IPS-18c (cell line): ENCODE data around the gene SEPTIN3.

ENCODE experiments used
- H3K4me3 ChIP-seq: 2 replicates; pipeline ENCODE4 v1.7.0; 2013; ENCODE audit warnings: low read depth, mild to moderate bottlenecking, low read length, moderate library complexity; ENCODE audit not compliant: insufficient read depth
- H3K9me3 ChIP-seq: one replicate; pipeline ENCODE4 v1.6.1; 2013; ENCODE audit warnings: mild to moderate bottlenecking, low read length, moderate library complexity; ENCODE audit not compliant: control insufficient read depth, insufficient read depth

Gene SEPTIN3

GRCh38 chr22:41969110-41969646 lies at the start of gene SEPTIN3:
Gene SEPTIN3, plus strand, starts transcription at chr22:41969443. Its CDS starts 2,050 bp downstream, at chr22:41971493.
- H3K4me3 ChIP-seq, result no peak within 1 kb of the TSS
- no peaks in the 10 kb centered on the region for H3K9me3 ChIP-seq

DNA sequence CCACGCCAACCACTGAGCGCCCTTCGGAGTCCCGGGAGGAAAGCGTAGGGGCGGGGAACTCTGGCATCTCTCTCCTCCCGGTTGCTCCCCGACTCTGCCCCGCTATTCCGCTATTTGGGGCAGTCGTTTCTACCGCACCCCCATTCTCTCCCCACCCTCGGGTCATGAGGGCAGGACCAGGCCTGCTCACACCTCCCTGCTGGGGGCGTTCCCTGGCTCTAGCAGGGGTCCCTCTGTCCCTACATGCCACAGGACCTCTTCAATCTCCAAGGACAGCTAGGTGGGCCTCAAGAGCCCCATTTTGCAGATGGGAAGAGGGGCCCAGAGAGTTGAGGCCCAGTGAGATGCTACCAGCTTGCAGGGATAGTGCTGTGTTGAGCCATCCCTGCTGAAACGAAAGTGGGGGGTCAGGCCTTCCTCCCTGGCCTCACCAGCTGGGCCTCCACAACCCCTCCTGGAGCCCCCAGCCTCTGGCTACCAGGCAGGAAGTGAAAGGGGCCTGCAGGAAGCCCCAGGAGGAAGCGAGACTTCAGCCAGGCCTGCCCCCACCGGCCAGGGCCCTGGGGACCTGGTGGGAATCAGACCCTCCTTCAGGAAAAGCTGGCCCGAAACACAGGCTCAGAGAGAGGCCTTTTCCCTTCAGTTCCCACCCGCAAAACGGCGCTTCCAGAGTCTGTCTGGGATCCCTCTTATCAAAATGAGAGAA lies 48.8 kb upstream of the SEPTIN3 start:
- H3K9me3 ChIP-seq, result no peaks in the 10 kb centered on the region
- H3K4me3 ChIP-seq, result peak overlapping the region; percentile 51

DNA sequence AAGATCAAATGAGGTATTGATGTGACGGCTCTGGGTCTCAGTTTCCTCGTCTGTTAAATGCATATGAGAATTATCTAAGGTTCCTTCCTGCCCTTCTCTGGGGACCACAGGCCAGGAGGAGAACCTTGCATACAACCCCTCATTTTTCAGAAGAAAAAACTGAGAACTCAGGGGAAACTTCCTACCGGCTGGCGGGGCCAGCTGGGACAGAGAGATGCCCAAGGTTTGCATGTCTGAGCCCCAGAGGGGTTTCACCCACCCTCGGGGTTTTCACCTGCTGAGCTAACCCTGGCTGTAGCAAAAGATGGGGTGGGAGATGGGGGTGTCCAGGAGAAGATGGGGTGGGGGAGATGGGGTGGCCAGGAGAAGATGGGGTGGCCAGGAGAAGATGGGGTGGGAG lies 46.9 kb upstream of the SEPTIN3 start:
- no peak overlapping the region for H3K4me3 ChIP-seq
- no peaks in the 10 kb centered on the region for H3K9me3 ChIP-seq

GRCh38 chr22:41922940-41923594 lies 46.2 kb upstream of the SEPTIN3 start:
- H3K9me3 ChIP-seq, result no peaks in the 10 kb centered on the region
- no peak overlapping the region for H3K4me3 ChIP-seq

DNA sequence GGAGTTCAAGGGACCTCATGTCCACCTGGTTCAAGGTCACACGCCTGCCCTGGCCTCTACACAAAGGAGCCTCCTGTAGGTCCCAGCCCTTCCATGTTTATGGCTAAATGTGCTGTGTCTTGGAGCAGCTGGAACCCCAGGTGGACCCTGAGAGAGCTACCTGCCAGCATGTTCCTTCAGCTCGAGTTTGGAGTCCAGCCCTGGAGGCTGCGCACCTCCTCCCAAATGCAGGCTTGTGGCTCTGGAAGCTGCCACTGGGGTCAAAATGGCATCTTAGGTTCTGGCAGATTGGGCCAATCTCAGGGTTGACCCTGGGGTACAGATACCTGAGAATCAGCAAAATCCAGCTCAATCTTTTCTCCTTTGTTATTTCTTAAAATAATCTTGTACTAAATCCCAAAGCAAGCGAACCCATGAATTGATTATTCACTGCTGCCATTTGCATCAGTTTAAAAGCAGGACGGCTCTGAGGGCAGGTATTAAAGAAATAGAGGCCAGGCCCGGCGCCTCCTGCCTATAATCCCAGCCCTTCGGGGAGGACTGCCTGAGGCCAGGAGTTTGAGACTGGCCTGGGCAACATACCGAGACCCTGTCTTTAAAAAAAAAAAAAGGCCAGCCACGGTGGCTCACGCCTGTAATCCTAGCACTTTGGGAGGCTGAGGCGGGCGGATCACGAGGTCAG lies 45.5 kb upstream of the SEPTIN3 start:
- no peak overlapping the region for H3K4me3 ChIP-seq
- no peaks in the 10 kb centered on the region for H3K9me3 ChIP-seq

- Histone ChIP-seq H3K4me3 (peak overlapping the region; percentile 38; the same call in 1 of the 2 replicates), H3K9me3 (no peaks in the 10 kb centered on the region)
These were observed 43.3 kb upstream of the SEPTIN3 start for GRCh38 chr22:41925783-41926460.

GRCh38 chr22:41927813-41928212 lies 41.4 kb upstream of the SEPTIN3 start:
- Histone ChIP-seq H3K4me3 (no peak overlapping the region), H3K9me3 (no peaks in the 10 kb centered on the region)

- no peak overlapping the region for H3K4me3 ChIP-seq
- no peaks in the 10 kb centered on the region for H3K9me3 ChIP-seq
These were observed 40.4 kb upstream of the SEPTIN3 start for GRCh38 chr22:41928593-41929417.

GRCh38 chr22:41929418-41929810 lies 39.8 kb upstream of the SEPTIN3 start:
- H3K9me3 ChIP-seq, result no peaks in the 10 kb centered on the region
- no peak overlapping the region for H3K4me3 ChIP-seq

DNA sequence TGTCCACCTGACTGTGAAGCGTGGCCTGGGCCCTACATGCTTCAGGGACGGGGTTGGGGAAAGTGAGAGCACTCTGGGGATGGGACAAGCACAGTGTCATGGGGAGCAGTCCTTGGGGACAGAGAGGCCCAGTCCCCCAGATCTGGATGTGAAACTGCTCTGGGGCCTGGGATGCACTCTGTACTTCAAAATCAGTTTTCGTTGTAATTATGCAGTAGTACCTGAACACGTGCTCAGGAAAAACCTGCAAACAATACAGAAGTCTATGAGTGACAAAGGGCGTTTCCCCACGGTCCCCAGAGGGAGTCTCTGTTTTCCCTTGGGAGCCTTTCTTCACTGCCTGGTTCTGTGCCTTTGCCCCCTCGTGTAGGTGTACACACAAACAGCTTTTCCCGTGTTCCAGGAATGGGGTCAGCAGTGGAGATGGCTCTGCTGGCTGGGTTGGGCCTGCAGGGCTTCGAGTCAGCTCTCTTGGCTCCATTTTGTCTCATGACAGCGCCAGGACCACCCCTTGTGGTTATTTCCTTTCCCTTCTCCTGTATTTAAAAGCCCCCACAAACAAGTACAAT lies 37.5 kb upstream of the SEPTIN3 start:
- Histone ChIP-seq H3K4me3 (no peak overlapping the region), H3K9me3 (no peaks in the 10 kb centered on the region)

DNA sequence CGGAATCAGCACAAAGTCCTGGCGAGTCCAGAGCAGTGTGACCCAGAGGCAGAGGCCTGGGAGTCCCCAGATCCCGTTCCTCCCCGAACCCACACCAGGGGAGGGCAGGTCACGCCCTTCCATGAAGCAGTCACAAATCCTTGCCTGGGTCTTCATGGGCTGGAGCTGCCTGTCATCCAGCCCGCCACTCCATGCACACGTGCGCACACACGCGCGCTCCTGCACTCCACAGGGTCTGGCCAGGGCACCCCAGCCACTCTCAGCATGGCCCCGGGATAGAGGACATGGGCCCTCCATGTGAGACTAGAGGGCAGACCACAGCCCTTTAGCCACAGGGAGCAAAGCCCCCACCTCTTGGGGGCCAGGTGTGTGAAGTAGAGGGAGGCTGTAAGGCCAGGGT lies 36.9 kb upstream of the SEPTIN3 start:
- no peak overlapping the region for H3K4me3 ChIP-seq
- H3K9me3 ChIP-seq, result no peaks in the 10 kb centered on the region

DNA sequence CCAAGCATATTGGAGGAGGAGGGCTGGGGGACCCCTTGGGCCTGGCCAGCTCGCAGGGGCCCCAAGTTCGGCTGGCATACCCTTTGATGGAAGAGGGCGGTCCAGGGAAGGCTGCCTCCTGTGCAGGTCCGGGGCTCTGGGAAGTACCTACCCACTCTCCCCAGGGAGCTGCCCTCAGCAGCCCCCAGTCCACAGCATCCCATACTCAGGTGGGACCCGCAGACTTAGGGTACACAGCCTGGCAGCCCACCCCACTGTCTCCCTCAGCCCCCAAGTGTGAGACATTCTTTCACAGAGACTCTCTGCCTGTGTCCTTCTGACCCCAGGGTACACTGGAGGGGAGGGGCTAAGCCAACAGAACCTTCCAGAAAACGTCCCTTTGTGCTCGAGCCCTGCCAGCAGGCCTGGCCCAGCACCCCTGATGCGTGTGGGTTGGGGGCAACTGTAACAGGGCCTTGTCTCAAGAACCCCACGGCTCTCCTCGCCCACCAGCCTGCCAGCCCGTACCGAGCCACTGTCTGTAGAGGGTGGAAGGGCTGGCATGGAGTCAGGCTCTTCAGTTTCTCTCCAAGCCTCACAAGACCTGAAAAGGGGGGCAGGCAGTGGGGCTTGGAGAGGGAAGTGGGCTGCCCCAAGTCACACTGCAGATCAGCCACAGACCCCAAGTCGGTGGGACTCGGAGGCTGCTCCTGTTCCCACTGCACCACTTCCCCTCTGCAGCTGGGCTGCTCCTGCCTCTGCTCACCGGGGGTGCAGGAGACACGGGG lies 35.6 kb upstream of the SEPTIN3 start:
- H3K4me3 ChIP-seq, result no peak overlapping the region
- H3K9me3 ChIP-seq, result no peaks in the 10 kb centered on the region

GRCh38 chr22:41934284-41935014 lies 34.8 kb upstream of the SEPTIN3 start:
- H3K9me3 ChIP-seq, result no peaks in the 10 kb centered on the region
- no peak overlapping the region for H3K4me3 ChIP-seq

- H3K9me3 ChIP-seq, result no peaks in the 10 kb centered on the region
- H3K4me3 ChIP-seq, result no peak overlapping the region
These were observed 34.3 kb upstream of the SEPTIN3 start for GRCh38 chr22:41935015-41935351.

- Histone ChIP-seq H3K9me3 (no peaks in the 10 kb centered on the region), H3K4me3 (no peak overlapping the region)
These were observed 33.7 kb upstream of the SEPTIN3 start for GRCh38 chr22:41935509-41935908.

GRCh38 chr22:41936894-41937169 lies 32.4 kb upstream of the SEPTIN3 start:
- no peaks in the 10 kb centered on the region for H3K9me3 ChIP-seq
- no peak overlapping the region for H3K4me3 ChIP-seq
